ENCODE results near the gene C19orf73.

Gene C19orf73

GRCh38 chr19:49118565-49119410 lies at the start of gene C19orf73:
Gene C19orf73, minus strand, starts transcription at chr19:49119143. Its CDS starts 121 bp downstream, at chr19:49119022.
- DNase-seq: peak; percentile 69 to 97 (median 93)

GRCh38 chr19:49168421-49168820 lies 49.5 kb upstream of the C19orf73 start:
- no peak for DNase-seq

- DNase-seq: no peak
Measured at GRCh38 chr19:49167857-49168409, 49.0 kb upstream of the C19orf73 start.

- peak in 1 of 56 donors; percentile 7 for DNase-seq
Measured at GRCh38 chr19:49165865-49166301, 46.9 kb upstream of the C19orf73 start.

GRCh38 chr19:49165111-49165750 lies 46.3 kb upstream of the C19orf73 start:
- DNase-seq: peak in 22 of 56 donors; percentile 3 to 60 (median 28)

GRCh38 chr19:49161987-49162386 lies 43.0 kb upstream of the C19orf73 start:
- no peak for DNase-seq

- DNase-seq: no peak
Measured at GRCh38 chr19:49160450-49161189, 41.7 kb upstream of the C19orf73 start.

- DNase-seq: peak in 47 of 56 donors; percentile 11 to 80 (median 43)
Measured at GRCh38 chr19:49157445-49158224, 38.7 kb upstream of the C19orf73 start, which contains the start of gene TRPM4. Gene TRPM4, plus strand, starts transcription at chr19:49157792. Its CDS starts 75 bp downstream, at chr19:49157867.

- DNase-seq: no peak
Measured at GRCh38 chr19:49155820-49156346, 36.9 kb upstream of the C19orf73 start.

GRCh38 chr19:49155005-49155819 lies 36.3 kb upstream of the C19orf73 start, which contains the start of gene HRC:
Gene HRC, minus strand, starts transcription at chr19:49155396. Its CDS starts 159 bp downstream, at chr19:49155237.
- DNase-seq: no peak

GRCh38 chr19:49154279-49154678 lies 35.3 kb upstream of the C19orf73 start:
- DNase-seq: no peak

GRCh38 chr19:49153167-49153809 lies 34.3 kb upstream of the C19orf73 start:
- no peak for DNase-seq

GRCh38 chr19:49152119-49152550 lies 33.2 kb upstream of the C19orf73 start:
- no peak for DNase-seq

GRCh38 chr19:49151267-49152118 lies 32.5 kb upstream of the C19orf73 start:
- peak in 18 of 56 donors; percentile 12 to 77 (median 21) for DNase-seq

GRCh38 chr19:49150944-49151243 lies 32.0 kb upstream of the C19orf73 start:
- no peak for DNase-seq

GRCh38 chr19:49150106-49150943 lies 31.4 kb upstream of the C19orf73 start:
- DNase-seq: peak in 54 of 56 donors; percentile 20 to 89 (median 76)

- DNase-seq: peak in 52 of 56 donors; percentile 12 to 84 (median 62)
Measured at GRCh38 chr19:49149652-49150105, 30.7 kb upstream of the C19orf73 start.
